ENCODE results near the gene SMC1A. TPM values are rescaled to one million over a fixed set of nuclear protein-coding genes. Genes with fewer than 3 reads are reported as not detected.

SMC1A gene
- polyA plus RNA-seq, 4 donors, result 7.0 to 45.4 (median 12.5) TPM

- no peaks in the 10 kb centered on the region for H3K9me3 ChIP-seq (ENCODE audit: control insufficient read depth in 2 of 2, insufficient read depth in 1 of 2, low read depth in 1 of 2, low read length in 1 of 2)
- FAIRE-seq, result no peak
- H3K4me3 ChIP-seq (ENCODE audit: low read depth in 1 of 3, low read length in 3 of 3), result no peak overlapping the region
- no peak for DNase-seq
- H3K27ac ChIP-seq (ENCODE audit: low read depth in 1 of 3, low read length in 2 of 3), result no peak overlapping the region
- no peaks in the 10 kb centered on the region for H3K4me1 ChIP-seq (ENCODE audit: control insufficient read depth in 3 of 3, insufficient read depth in 2 of 3, low read depth in 1 of 3, low read length in 2 of 3)
- WGBS, 3 donors, result 44 to 51% (median 50%) methylated on average over 2 of the region's 2 CpGs
- peaks cover 0 to 2% (median 0%) of the 10 kb centered on the region in 3 donors for H3K27me3 ChIP-seq (ENCODE audit: control insufficient read depth in 3 of 3, insufficient read depth in 3 of 3, low read length in 3 of 3)
- H3K36me3 ChIP-seq (ENCODE audit: control insufficient read depth in 3 of 3, insufficient read depth in 2 of 3, low read depth in 1 of 3, low read length in 3 of 3), result no peaks in the 10 kb centered on the region
These were observed 74.5 kb downstream of the SMC1A start for GRCh38 chrX:53347948-53348347.

GRCh38 chrX:53340852-53341645 is 81.4 kb downstream of the SMC1A start:
- Histone ChIP-seq H3K27ac (ENCODE audit: low read depth in 1 of 3, low read length in 2 of 3) (no peak overlapping the region), H3K27me3 (ENCODE audit: control insufficient read depth in 3 of 3, insufficient read depth in 3 of 3, low read length in 3 of 3) (peaks cover 0 to 2% (median 0%) of the 10 kb centered on the region in 3 donors), H3K36me3 (ENCODE audit: control insufficient read depth in 3 of 3, insufficient read depth in 2 of 3, low read depth in 1 of 3, low read length in 3 of 3) (no peaks in the 10 kb centered on the region), H3K4me3 (ENCODE audit: low read depth in 1 of 3, low read length in 3 of 3) (no peak overlapping the region), H3K4me1 (ENCODE audit: control insufficient read depth in 3 of 3, insufficient read depth in 2 of 3, low read depth in 1 of 3, low read length in 2 of 3) (no peaks in the 10 kb centered on the region), H3K9me3 (ENCODE audit: control insufficient read depth in 2 of 2, insufficient read depth in 1 of 2, low read depth in 1 of 2, low read length in 1 of 2) (no peaks in the 10 kb centered on the region)
- WGBS, 3 donors, result 78 to 93% (median 82%) methylated on average over 7 to 12 of the region's 12 CpGs
- DNase-seq (no peak), FAIRE-seq (no peak)

- Histone ChIP-seq H3K9me3 (ENCODE audit: control insufficient read depth in 2 of 2, insufficient read depth in 1 of 2, low read depth in 1 of 2, low read length in 1 of 2) (no peaks in the 10 kb centered on the region), H3K4me1 (ENCODE audit: control insufficient read depth in 3 of 3, insufficient read depth in 2 of 3, low read depth in 1 of 3, low read length in 2 of 3) (no peaks in the 10 kb centered on the region), H3K27me3 (ENCODE audit: control insufficient read depth in 3 of 3, insufficient read depth in 3 of 3, low read length in 3 of 3) (no peaks in the 10 kb centered on the region), H3K27ac (ENCODE audit: low read depth in 1 of 3, low read length in 2 of 3) (no peak overlapping the region), H3K36me3 (ENCODE audit: control insufficient read depth in 3 of 3, insufficient read depth in 2 of 3, low read depth in 1 of 3, low read length in 3 of 3) (no peaks in the 10 kb centered on the region), H3K4me3 (ENCODE audit: low read depth in 1 of 3, low read length in 3 of 3) (no peak overlapping the region)
- DNase-seq (no peak), FAIRE-seq (no peak)
- 80 to 86% (median 85%) methylated on average over 10 of the region's 10 CpGs for WGBS, 3 donors
These were observed 85.4 kb downstream of the SMC1A start for GRCh38 chrX:53337101-53337500.

- WGBS, 3 donors, result 72 to 87% (median 76%) methylated on average over 3 of the region's 3 CpGs
These were observed 88.6 kb downstream of the SMC1A start for GRCh38 chrX:53333853-53334252.

GRCh38 chrX:53332204-53332603 is 90.2 kb downstream of the SMC1A start:
- H3K36me3 ChIP-seq (ENCODE audit: control insufficient read depth in 3 of 3, insufficient read depth in 2 of 3, low read depth in 1 of 3, low read length in 3 of 3), result no peaks in the 10 kb centered on the region
- H3K4me3 ChIP-seq (ENCODE audit: low read depth in 1 of 3, low read length in 3 of 3), result no peak overlapping the region
- H3K27me3 ChIP-seq (ENCODE audit: control insufficient read depth in 3 of 3, insufficient read depth in 3 of 3, low read length in 3 of 3), result peaks cover 0 to 2% (median 0%) of the 10 kb centered on the region in 3 donors
- H3K9me3 ChIP-seq (ENCODE audit: control insufficient read depth in 2 of 2, insufficient read depth in 1 of 2, low read depth in 1 of 2, low read length in 1 of 2), result no peaks in the 10 kb centered on the region
- no peaks in the 10 kb centered on the region for H3K4me1 ChIP-seq (ENCODE audit: control insufficient read depth in 3 of 3, insufficient read depth in 2 of 3, low read depth in 1 of 3, low read length in 2 of 3)
- 41 to 62% (median 51%) methylated on average over 4 to 5 of the region's 5 CpGs for WGBS, 3 donors
- no peak for FAIRE-seq
- no peak for DNase-seq
- no peak overlapping the region for H3K27ac ChIP-seq (ENCODE audit: low read depth in 1 of 3, low read length in 2 of 3)

More at GRCh38 chrX:53333853-53334252, 88.6 kb downstream of the SMC1A start:
- FAIRE-seq (no peak), DNase-seq (no peak)
- Histone ChIP-seq H3K4me1 (ENCODE audit: control insufficient read depth in 3 of 3, insufficient read depth in 2 of 3, low read depth in 1 of 3, low read length in 2 of 3) (no peaks in the 10 kb centered on the region), H3K27ac (ENCODE audit: low read depth in 1 of 3, low read length in 2 of 3) (no peak overlapping the region), H3K4me3 (ENCODE audit: low read depth in 1 of 3, low read length in 3 of 3) (no peak overlapping the region), H3K9me3 (ENCODE audit: control insufficient read depth in 2 of 2, insufficient read depth in 1 of 2, low read depth in 1 of 2, low read length in 1 of 2) (no peaks in the 10 kb centered on the region), H3K36me3 (ENCODE audit: control insufficient read depth in 3 of 3, insufficient read depth in 2 of 3, low read depth in 1 of 3, low read length in 3 of 3) (no peaks in the 10 kb centered on the region), H3K27me3 (ENCODE audit: control insufficient read depth in 3 of 3, insufficient read depth in 3 of 3, low read length in 3 of 3) (no peaks in the 10 kb centered on the region)

- WGBS, 3 donors, result 69 to 89% (median 76%) methylated on average over 8 to 10 of the region's 10 CpGs
- Histone ChIP-seq H3K27ac (ENCODE audit: low read depth in 1 of 3, low read length in 2 of 3) (no peak overlapping the region), H3K4me3 (ENCODE audit: low read depth in 1 of 3, low read length in 3 of 3) (no peak overlapping the region), H3K36me3 (ENCODE audit: control insufficient read depth in 3 of 3, insufficient read depth in 2 of 3, low read depth in 1 of 3, low read length in 3 of 3) (no peaks in the 10 kb centered on the region), H3K9me3 (ENCODE audit: control insufficient read depth in 2 of 2, insufficient read depth in 1 of 2, low read depth in 1 of 2, low read length in 1 of 2) (no peaks in the 10 kb centered on the region), H3K27me3 (ENCODE audit: control insufficient read depth in 3 of 3, insufficient read depth in 3 of 3, low read length in 3 of 3) (peaks cover 0 to 7% (median 0%) of the 10 kb centered on the region in 3 donors), H3K4me1 (ENCODE audit: control insufficient read depth in 3 of 3, insufficient read depth in 2 of 3, low read depth in 1 of 3, low read length in 2 of 3) (no peaks in the 10 kb centered on the region)
- FAIRE-seq, result no peak
- no peak for DNase-seq
These were observed 92.1 kb downstream of the SMC1A start for GRCh38 chrX:53330331-53330730.

- Histone ChIP-seq H3K36me3 (ENCODE audit: control insufficient read depth in 3 of 3, insufficient read depth in 2 of 3, low read depth in 1 of 3, low read length in 3 of 3) (no peaks in the 10 kb centered on the region), H3K4me1 (ENCODE audit: control insufficient read depth in 3 of 3, insufficient read depth in 2 of 3, low read depth in 1 of 3, low read length in 2 of 3) (no peaks in the 10 kb centered on the region), H3K27ac (ENCODE audit: low read depth in 1 of 3, low read length in 2 of 3) (no peak overlapping the region), H3K27me3 (ENCODE audit: control insufficient read depth in 3 of 3, insufficient read depth in 3 of 3, low read length in 3 of 3) (peaks cover 0 to 29% (median 2%) of the 10 kb centered on the region in 3 donors), H3K9me3 (ENCODE audit: control insufficient read depth in 2 of 2, insufficient read depth in 1 of 2, low read depth in 1 of 2, low read length in 1 of 2) (no peaks in the 10 kb centered on the region), H3K4me3 (ENCODE audit: low read depth in 1 of 3, low read length in 3 of 3) (no peak overlapping the region)
- DNase-seq (no peak), FAIRE-seq (no peak)
- WGBS, 3 donors, result 84 to 89% (median 86%) methylated on average over 1 of the region's 1 CpG
These were observed 97.7 kb downstream of the SMC1A start for GRCh38 chrX:53324803-53325202.

Measured in small intestine (tissue), 7 donors.